Activated CD8-positive, alpha-beta memory T cell treated with anti-CD3 and anti-CD28 coated beads, Interleukin-2, amount 50 U/mL, for 24 hours (primary cell): ENCODE data around the gene CAMK1D.

Experiments
- DNase-seq: peaks from one replicate; pipeline ENCODE4 v3.0.0-alpha.2; 2020; ENCODE audit errors: extremely low read depth

The CAMK1D gene

GRCh38 chr10:12375076-12375504 is 25.7 kb downstream of the CAMK1D start:
- no peak for DNase-seq

DNA sequence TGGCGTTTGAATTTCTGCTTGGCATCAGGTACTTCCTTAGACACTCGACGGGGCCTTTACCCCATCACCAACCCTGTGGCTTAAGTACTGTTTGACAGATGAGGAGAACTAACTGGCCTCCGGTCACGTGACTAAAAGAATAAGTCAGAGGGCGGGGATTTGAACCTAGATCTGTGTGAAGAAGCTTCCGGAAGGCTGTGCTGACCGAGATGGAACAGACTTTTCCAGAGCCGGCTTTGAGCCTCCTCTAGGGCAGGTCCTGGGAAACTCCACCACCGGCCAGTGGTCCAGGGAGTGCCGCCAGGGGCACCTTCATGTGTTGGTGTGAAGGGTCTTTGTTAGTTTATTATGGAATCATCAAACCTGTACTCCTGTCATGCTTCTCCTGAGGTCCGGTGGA is 26.9 kb downstream of the CAMK1D start:
- no peak for DNase-seq

GRCh38 chr10:12377658-12378290 is 28.4 kb downstream of the CAMK1D start:
- no peak for DNase-seq

- no peak for DNase-seq
Observed at GRCh38 chr10:12380999-12381398, 31.7 kb downstream of the CAMK1D start.

DNA sequence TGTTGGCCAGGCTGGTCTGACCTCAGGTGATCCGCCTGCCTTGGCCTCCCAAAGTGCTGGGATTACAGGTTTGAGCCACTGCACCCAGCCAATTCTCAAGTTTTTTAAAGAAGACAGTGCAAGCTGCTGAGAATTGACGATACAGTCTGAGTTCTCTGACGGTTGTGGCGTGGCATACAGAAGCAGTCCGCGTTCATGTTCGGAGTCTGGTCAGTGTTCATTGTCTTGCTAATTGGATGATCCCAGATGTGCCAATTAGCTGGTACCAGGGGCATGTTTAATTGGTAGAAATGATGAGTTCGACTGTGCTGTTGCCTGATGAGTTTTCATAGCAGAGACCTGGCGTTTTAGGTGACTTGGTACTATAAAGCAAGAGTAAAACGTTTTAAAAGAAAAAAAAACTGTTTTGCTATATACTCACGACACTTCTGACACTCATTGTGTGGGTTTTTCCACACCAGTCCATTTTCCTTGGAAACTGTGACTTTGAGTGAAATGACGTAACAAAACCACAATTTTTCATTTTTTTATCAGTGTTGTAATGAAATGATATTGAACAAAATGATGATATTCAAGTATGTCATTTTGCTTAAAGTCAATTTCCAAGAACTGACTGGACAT is 32.3 kb downstream of the CAMK1D start:
- DNase-seq, result no peak

DNA sequence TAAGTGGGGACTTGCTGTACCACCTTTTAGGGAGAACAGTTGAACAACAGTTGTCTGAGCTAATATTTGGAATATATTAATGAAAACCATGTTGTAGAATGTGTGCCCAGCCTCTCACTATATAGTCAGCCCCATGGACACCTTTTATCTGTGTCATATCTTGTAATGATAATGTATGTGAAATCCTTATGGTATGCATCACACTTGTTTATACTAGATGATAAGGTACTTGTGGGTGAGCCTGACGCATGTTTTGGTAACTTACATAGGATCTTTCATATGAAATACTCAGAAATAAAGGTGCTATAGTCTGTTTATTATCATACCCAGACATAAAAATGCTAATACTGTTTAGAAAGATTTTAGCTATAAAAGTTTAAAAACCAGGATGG is 32.8 kb downstream of the CAMK1D start:
- no peak for DNase-seq

- no peak for DNase-seq
Observed at GRCh38 chr10:12382956-12383531, 33.7 kb downstream of the CAMK1D start.

DNA sequence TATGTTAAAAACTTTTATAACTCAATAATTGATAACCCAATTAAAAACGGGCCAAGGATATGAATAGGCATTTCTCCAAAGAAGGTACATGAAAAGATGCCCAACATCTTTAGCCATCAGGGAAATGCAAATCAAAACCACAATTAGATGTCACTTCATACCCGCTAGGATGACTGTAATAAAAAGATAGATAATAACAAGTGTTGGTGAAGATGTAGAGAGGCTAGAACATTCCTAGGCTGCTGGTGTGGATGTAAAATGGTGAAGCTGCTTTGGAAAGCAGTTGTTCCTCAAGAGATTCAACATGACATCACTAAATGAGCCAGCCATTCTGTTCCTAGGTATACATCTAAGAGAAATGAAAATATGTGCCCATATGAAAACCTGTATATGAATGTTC is 35.6 kb downstream of the CAMK1D start:
- no peak for DNase-seq

DNA sequence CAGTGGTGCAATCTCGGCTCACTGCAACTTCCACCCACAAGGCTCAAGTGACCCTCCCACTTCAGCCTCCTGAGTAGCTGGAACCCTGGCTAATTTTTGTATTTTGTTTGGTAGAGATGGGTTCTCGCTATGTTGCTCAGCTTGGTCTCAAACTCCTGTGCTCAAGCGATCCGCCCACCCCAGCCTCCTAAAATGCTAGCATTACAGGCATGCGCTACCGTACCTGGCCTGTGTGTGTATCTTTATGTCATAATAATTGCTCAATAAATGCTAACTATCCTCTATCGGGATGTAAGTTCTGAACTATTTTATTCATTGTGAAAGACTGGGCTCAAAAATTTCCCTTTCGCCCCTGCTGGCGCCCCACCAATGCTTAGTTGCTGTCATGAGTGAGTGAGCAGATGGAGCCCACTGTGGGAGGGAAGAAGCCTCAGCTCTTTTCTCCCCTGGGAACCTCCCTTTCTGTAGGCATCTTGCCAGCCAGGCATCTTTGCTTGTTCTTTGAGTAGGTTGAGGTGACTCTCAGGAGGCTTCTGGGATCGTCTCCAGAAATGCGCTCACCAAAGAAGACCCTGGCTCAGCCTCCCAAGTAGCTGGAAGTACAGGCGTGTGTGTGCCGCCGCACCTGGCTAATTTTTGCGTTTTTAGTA is 38.3 kb downstream of the CAMK1D start:
- no peak for DNase-seq

- no peak for DNase-seq
Observed at GRCh38 chr10:12388671-12389070, 39.3 kb downstream of the CAMK1D start.

DNA sequence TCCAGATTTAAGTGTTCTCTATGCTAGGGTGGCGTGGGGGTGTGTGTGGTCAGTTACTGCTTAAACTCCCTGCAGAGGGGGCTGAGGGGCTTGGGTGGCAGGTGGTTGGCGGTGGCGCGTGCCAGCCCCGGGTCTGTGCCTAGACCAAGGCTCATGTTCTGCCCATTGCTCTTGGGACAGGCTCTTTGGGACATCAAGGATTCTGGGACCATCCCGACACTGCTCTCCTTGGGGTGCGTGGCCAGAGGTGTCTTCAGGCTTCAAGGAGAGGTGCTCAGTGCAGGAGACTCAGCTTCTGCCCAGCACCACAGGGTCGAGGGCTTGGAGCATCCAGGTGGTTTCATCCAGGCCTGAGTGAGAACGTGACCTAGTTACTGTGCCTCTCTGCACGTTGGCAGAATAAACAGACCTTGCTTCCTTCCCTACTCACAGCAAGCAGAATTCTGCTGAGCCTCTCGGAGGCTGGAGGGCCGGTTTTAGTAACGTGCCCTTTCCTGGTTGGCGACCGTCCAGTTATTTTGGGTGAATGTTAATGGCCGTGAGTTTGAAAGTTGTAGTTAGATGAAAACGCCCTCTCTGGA is 39.9 kb downstream of the CAMK1D start:
- DNase-seq, result no peak

- DNase-seq, result no peak
Observed at GRCh38 chr10:12390733-12391132, 41.4 kb downstream of the CAMK1D start.

DNA sequence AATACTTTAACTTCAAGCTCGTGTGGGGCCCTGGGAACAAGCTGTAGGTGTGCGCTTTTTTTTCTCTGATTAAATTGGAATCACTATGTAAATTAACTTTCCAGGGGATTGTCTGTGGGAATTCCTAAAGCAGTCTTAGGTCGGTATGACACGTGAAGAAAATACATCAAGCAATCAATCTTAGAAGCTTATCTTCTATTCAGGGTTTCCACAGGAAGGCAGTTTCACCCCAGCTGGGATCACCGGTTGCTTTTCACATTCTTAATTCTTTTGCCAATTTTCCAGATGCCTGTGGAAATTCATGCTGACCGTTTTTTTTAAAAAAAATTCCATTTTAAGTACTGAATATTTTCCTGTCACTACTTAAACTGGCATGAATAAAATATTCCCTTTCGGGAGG is 41.9 kb downstream of the CAMK1D start:
- no peak for DNase-seq

- DNase-seq, result no peak
Observed at GRCh38 chr10:12393831-12394230, 44.5 kb downstream of the CAMK1D start.

GRCh38 chr10:12394241-12395033 is 45.1 kb downstream of the CAMK1D start:
- no peak for DNase-seq

- DNase-seq, result no peak
Observed at GRCh38 chr10:12396093-12396492, 46.7 kb downstream of the CAMK1D start.

DNA sequence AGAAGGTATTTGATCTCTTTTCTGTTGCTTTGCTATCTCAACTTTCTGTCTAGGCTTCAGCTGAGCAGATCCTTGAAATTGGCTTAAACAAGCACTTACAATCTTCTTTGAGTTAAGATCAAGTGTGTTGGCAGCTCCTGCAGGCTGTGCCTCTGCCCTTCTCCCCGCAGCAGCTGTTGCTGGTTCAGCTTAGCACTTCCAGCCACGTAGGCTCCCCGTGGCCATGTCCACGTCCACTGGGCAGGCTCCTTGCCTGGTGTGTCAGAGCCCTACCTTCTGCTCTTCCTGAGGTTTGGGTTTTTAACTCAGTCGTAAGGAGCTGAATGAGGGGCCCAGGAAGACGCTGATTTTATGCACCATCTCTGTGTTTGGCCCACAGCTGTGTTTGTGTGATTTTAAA is 47.2 kb downstream of the CAMK1D start:
- no peak for DNase-seq

DNA sequence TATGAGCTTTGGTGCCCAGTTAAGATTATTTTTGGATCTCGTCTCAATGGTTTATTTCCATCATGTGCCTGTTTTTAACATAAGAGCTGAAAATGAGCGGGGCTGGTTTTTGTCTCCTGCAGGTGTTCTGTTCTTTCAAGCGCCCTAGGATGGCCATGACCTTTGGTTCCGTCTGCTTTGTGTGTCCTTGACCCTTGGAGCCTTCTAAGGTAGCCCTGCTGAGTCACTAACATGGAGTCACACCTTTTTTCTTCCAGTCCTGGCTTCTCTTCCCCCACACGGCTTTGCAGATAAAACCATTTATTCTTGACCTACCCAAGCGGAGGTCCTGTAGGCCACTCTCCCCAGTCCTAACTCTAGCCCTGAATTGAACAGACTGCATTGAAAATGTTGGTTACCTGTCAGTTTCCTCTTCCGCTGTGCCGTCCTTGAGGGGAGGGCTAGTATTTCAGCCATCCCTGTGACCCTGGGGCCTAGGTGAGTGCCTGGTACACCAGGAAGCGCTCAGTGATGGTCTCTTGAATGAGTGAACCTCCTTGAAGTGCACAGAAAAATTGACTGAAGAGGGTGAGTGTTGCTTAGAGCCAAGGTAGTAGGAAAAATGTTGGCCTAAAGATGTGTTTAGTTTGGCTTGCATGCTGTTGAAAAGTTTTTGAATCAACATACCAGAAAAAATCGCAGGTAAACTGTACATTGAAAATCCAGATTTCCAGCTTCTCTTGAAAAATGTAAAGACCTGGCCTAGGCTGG is 48.0 kb downstream of the CAMK1D start:
- DNase-seq, result no peak

DNA sequence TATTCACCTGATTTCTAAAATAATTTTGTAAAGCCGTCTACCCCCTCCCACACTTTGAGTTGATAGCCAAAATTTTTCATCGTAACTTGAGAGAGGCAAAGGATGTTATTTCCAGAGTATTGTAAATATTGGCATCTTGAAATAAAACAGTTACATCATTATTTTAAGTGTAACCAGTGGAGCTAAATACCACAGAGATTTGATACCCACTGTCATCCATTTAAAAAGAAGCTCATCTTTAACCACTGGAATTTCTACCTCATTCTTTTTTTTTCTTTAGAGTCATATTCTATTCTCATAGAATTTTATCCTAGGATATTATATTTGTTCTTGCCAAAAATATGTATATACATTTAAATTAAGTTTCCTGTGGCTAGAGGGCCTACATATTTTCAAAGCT is 48.6 kb downstream of the CAMK1D start:
- DNase-seq, result no peak

GRCh38 chr10:12400266-12400931 is 51.1 kb downstream of the CAMK1D start:
- no peak for DNase-seq

GRCh38 chr10:12401466-12401865 is 52.1 kb downstream of the CAMK1D start:
- DNase-seq, result no peak
